Mesenchymal stem cell (in vitro differentiated cells and primary cell): ENCODE data around the gene MUC5AC.
"Not testable (repeated sequence)": the region's sequence is repeated elsewhere in the genome, so short reads cannot be mapped to it uniquely, and the experiment has no call there.

ENCODE experiments used
- DNase-seq: peaks from one replicate; pipeline ENCODE4 v3.0.0-alpha.2; 2013
- H2AFZ ChIP-seq: one replicate; pipeline ENCODE4 v1.6.1; 2013; ENCODE audit warnings: low read depth, mild to moderate bottlenecking, control low read depth, inconsistent platforms, low read length, moderate library complexity
- H2AK5ac ChIP-seq: 2 replicates; pipeline ENCODE4 v1.6.1; 2013; ENCODE audit warnings: low read length, moderate library complexity, mild to moderate bottlenecking, inconsistent platforms; ENCODE audit not compliant: severe bottlenecking
- H2BK120ac ChIP-seq: one replicate; pipeline ENCODE4 v1.6.1; 2013; ENCODE audit warnings: low read depth, mild to moderate bottlenecking, inconsistent platforms, low read length, moderate library complexity
- H2BK12ac ChIP-seq, 2 experiments: one replicate each; pipeline ENCODE4 v1.6.1; 2013; ENCODE audit warnings: inconsistent platforms in 2 of 2, low read length in 2 of 2, mild to moderate bottlenecking in 2 of 2, moderate library complexity in 2 of 2, control low read depth in 1 of 2
- H2BK15ac ChIP-seq: one replicate; pipeline ENCODE4 v1.6.1; 2013; ENCODE audit warnings: mild to moderate bottlenecking, low read depth, inconsistent platforms; ENCODE audit not compliant: poor library complexity, severe bottlenecking
- H2BK5ac ChIP-seq: 2 replicates; pipeline ENCODE4 v1.6.1; 2013; ENCODE audit warnings: low read depth, mild to moderate bottlenecking, low read length, control low read depth, inconsistent platforms; ENCODE audit not compliant: poor library complexity, severe bottlenecking
- H3K14ac ChIP-seq, 2 experiments: one replicate each; pipeline ENCODE4 v1.6.1; 2013; ENCODE audit warnings: inconsistent platforms in 2 of 2, low read length in 2 of 2, control low read depth in 1 of 2, mild to moderate bottlenecking in 1 of 2, moderate library complexity in 1 of 2
- H3K18ac ChIP-seq, 2 experiments: one replicate each; pipeline ENCODE4 v1.6.1; 2013; ENCODE audit warnings: inconsistent platforms in 2 of 2, low read length in 2 of 2, control low read depth in 1 of 2, low read depth in 1 of 2, mild to moderate bottlenecking in 1 of 2
- H3K23ac ChIP-seq, 2 experiments: one replicate each; pipeline ENCODE4 v1.6.1; 2013; ENCODE audit warnings: inconsistent platforms in 2 of 2, low read length in 2 of 2, mild to moderate bottlenecking in 2 of 2, moderate library complexity in 2 of 2, control low read depth in 1 of 2
- H3K27ac ChIP-seq: 2 replicates; pipeline ENCODE4 v1.5.1; 2013; ENCODE audit warnings: mild to moderate bottlenecking, moderate library complexity, low read length, control low read depth, inconsistent platforms; ENCODE audit not compliant: poor library complexity, severe bottlenecking
- H3K27me3 ChIP-seq, 2 experiments: 2 replicates each; pipeline versions ENCODE4 v1.6.1 to v1.7.0; 2013; ENCODE audit warnings: low read length in 2 of 2, mild to moderate bottlenecking in 2 of 2, moderate library complexity in 2 of 2, control low read depth in 1 of 2, inconsistent platforms in 1 of 2; ENCODE audit not compliant: control insufficient read depth in 1 of 2, insufficient read depth in 1 of 2
- H3K36me3 ChIP-seq, 2 experiments: 2 replicates each; pipeline versions ENCODE4 v1.6.1 to v1.7.0; 2013; ENCODE audit warnings: low read length in 2 of 2, control low read depth in 1 of 2, inconsistent platforms in 1 of 2, low read depth in 1 of 2, mild to moderate bottlenecking in 1 of 2; ENCODE audit not compliant: insufficient read depth in 2 of 2, control insufficient read depth in 1 of 2
- H3K4ac ChIP-seq, 2 experiments: one replicate each; pipeline ENCODE4 v1.6.1; 2013; ENCODE audit warnings: inconsistent platforms in 2 of 2, low read length in 2 of 2, mild to moderate bottlenecking in 2 of 2, moderate library complexity in 2 of 2, control low read depth in 1 of 2, low read depth in 1 of 2
- H3K4me1 ChIP-seq: 2 replicates; pipeline ENCODE4 v1.6.1; 2013; ENCODE audit warnings: low read depth, low read length, control low read depth; ENCODE audit not compliant: control insufficient read depth, insufficient read depth
- H3K4me2 ChIP-seq: 2 replicates; pipeline ENCODE4 v1.6.1; 2013; ENCODE audit warnings: low read length, mild to moderate bottlenecking, inconsistent platforms; ENCODE audit not compliant: poor library complexity, severe bottlenecking
- H3K4me3 ChIP-seq, 2 experiments: 2 replicates each; pipeline versions ENCODE4 v1.5.1 to v1.7.0; 2013; ENCODE audit warnings: low read length in 2 of 2, mild to moderate bottlenecking in 2 of 2, control low read depth in 1 of 2, low read depth in 1 of 2; ENCODE audit not compliant: insufficient read depth in 1 of 2
- H3K79me1 ChIP-seq: replicated peaks from 2 replicates; pipeline ENCODE4 v1.6.1; 2013; ENCODE audit warnings: mild to moderate bottlenecking, control low read depth, low read length, inconsistent platforms; ENCODE audit not compliant: poor library complexity, severe bottlenecking
- H3K9ac ChIP-seq: 2 replicates; pipeline ENCODE4 v1.7.0; 2013; ENCODE audit warnings: mild to moderate bottlenecking, low read length, moderate library complexity
- H3K9me3 ChIP-seq: 2 replicates; pipeline ENCODE4 v1.7.0; 2013; ENCODE audit warnings: mild to moderate bottlenecking, low read length; ENCODE audit not compliant: control insufficient read depth
- H4K8ac ChIP-seq: one replicate; pipeline ENCODE4 v1.6.1; 2013; ENCODE audit warnings: inconsistent platforms, mild to moderate bottlenecking, low read length, moderate library complexity
- H4K91ac ChIP-seq: one replicate; pipeline ENCODE4 v1.6.1; 2013; ENCODE audit warnings: mild to moderate bottlenecking, low read length, inconsistent platforms
- WGBS: methylation state at CpG from one replicate; pipeline ENCODE4 v1.1.7; 2013; ENCODE audit warnings: mixed read lengths; 5-methylcytosine and 5-hydroxymethylcytosine counted together

MUC5AC gene

DNA sequence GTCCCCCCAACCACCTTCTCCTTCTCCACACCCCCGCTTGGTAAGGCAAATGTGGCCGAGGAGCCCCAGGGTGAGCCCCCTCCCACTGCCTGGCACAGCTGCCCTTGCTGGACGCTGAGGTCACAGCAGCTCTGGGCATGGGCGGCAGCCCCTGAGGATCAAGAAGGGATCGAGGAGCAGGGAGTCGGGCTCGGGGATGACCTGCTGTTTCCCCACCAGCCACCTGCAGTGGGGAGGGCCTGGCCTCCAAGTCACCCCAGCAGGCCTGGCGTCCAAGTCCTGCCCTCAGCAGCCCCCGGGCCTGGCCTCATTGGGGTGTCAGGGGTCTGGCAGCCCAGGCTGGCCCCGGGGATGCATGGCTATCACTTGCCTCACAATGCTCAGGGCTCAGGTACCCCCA, 23.7 kb downstream of the MUC5AC start:
- Histone ChIP-seq H2BK120ac (no peak overlapping the region), H3K27me3 (peaks cover 14 to 18% of the 10 kb centered on the region in 2 experiments), H2AK5ac (no peak overlapping the region), H3K36me3 (no peaks in the 10 kb centered on the region), H3K23ac (no peak overlapping the region), H2AFZ (no peak overlapping the region), H3K4me3 (no peak overlapping the region), H3K27ac (no peak overlapping the region), H3K4me1 (peaks cover 4% of the 10 kb centered on the region), H3K4ac (no peak overlapping the region), H3K9ac (no peak overlapping the region), H3K9me3 (peaks cover 6% of the 10 kb centered on the region), H4K91ac (no peak overlapping the region), H3K4me2 (no peak overlapping the region), H2BK5ac (no peak overlapping the region), H3K14ac (no peak overlapping the region), H2BK15ac (no peak overlapping the region), H4K8ac (no peak overlapping the region), H3K79me1 (no peaks in the 10 kb centered on the region), H3K18ac (no peak overlapping the region), H2BK12ac (no peak overlapping the region)
- no peak for DNase-seq
- WGBS, result 82% methylated on average over 10 of the region's 10 CpGs

DNA sequence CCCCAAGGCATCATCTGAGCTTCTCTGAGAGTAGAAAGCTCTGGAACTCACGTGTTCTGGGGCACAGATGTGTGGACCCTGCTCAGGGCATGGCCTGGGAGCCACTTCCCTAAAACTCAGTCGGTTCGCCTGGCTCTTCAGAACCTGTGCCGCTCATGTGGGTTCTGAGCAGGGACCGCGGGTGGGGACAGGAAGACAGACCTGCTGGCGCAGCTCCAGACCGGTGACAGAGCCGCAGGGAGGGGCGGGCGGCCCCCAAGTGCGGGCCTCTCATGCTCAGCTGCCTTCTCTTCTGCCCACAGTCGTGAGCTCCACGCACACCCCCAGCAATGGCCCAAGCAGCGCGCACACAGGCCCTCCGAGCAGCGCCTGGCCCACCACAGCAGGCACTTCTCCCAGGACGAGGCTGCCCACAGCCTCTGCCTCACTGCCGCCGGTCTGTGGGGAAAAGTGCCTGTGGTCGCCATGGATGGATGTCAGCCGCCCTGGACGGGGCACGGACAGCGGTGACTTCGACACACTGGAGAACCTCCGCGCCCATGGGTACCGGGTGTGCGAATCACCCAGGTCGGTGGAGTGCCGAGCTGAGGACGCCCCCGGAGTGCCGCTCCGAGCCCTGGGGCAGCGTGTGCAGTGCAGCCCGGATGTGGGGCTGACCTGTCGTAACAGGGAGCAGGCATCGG, 24.2 kb downstream of the MUC5AC start:
- Histone ChIP-seq H2BK12ac (no peak overlapping the region), H3K23ac (no peak overlapping the region), H3K9ac (no peak overlapping the region), H2BK5ac (no peak overlapping the region), H2AK5ac (no peak overlapping the region), H2AFZ (no peak overlapping the region), H3K4me3 (no peak overlapping the region), H2BK120ac (no peak overlapping the region), H3K4me1 (peaks cover 4% of the 10 kb centered on the region), H3K9me3 (peaks cover 8% of the 10 kb centered on the region), H3K4ac (no peak overlapping the region), H4K91ac (no peak overlapping the region), H2BK15ac (no peak overlapping the region), H3K27ac (no peak overlapping the region), H3K4me2 (no peak overlapping the region), H3K27me3 (peaks cover 20 to 21% of the 10 kb centered on the region in 2 experiments), H4K8ac (no peak overlapping the region), H3K18ac (no peak overlapping the region), H3K36me3 (no peaks in the 10 kb centered on the region), H3K79me1 (no peaks in the 10 kb centered on the region), H3K14ac (no peak overlapping the region)
- DNase-seq, result no peak
- WGBS, result 85% methylated on average over 39 of the region's 41 CpGs

DNA sequence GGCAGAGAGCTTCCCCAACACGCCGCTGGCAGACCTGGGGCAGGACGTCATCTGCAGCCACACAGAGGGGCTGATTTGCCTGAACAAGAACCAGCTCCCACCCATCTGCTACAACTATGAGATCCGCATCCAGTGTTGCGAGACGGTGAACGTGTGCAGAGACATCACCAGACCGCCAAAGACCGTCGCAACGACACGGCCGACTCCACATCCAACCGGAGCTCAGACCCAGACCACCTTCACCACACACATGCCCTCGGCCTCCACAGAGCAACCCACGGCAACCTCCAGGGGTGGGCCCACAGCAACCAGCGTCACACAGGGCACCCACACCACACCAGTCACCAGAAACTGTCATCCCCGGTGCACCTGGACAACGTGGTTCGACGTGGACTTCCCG, 26.4 kb downstream of the MUC5AC start:
- over 99% methylated on average over 11 of the region's 22 CpGs for whole genome bisulfite sequencing
- H2BK120ac ChIP-seq, result not testable (repeated sequence)
- H3K27me3 ChIP-seq, result peaks cover 21 to 22% of the 10 kb centered on the region in 2 experiments

DNA sequence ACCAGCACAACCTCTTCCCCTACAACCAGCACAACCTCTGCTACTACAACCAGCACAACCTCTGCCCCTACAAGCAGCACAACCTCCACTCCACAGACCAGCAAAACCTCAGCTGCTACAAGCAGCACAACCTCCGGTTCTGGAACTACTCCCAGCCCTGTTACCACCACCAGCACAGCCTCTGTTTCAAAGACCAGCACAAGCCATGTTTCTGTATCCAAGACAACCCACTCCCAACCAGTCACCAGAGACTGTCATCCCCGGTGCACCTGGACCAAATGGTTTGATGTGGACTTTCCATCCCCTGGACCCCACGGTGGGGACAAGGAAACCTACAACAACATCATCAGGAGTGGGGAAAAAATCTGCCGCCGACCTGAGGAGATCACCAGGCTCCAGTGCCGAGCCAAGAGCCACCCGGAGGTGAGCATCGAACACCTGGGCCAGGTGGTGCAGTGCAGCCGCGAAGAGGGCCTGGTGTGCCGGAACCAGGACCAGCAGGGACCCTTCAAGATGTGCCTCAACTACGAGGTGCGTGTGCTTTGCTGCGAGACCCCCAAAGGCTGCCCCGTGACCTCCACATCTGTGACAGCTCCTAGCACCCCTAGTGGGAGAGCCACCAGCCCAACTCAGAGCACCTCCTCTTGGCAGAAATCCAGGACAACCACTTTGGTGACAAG, 30.8 kb downstream of the MUC5AC start:
- DNase-seq, H2BK120ac ChIP-seq, H3K4me1 ChIP-seq, H3K4ac ChIP-seq, H3K18ac ChIP-seq, H3K36me3 ChIP-seq, H3K9ac ChIP-seq, H3K14ac ChIP-seq, H4K8ac ChIP-seq, H3K4me3 ChIP-seq, H3K27ac ChIP-seq, H3K23ac ChIP-seq, H2BK15ac ChIP-seq, H4K91ac ChIP-seq, H3K4me2 ChIP-seq, H3K9me3 ChIP-seq, H2BK5ac ChIP-seq, H3K79me1 ChIP-seq, H2AK5ac ChIP-seq, H2BK12ac ChIP-seq, H2AFZ ChIP-seq: not testable (repeated sequence)
- H3K27me3 ChIP-seq, result peaks cover 27 to 37% of the 10 kb centered on the region in 2 experiments
- whole genome bisulfite sequencing, result 66% methylated on average over 4 of the region's 15 CpGs

More for the DNA sequence above, 26.4 kb downstream of the MUC5AC start:
- not testable (repeated sequence) for H2BK5ac ChIP-seq, H4K91ac ChIP-seq, H3K27ac ChIP-seq, H3K9me3 ChIP-seq, H2AFZ ChIP-seq, H3K9ac ChIP-seq, H3K4me1 ChIP-seq, H3K79me1 ChIP-seq, H2AK5ac ChIP-seq, H4K8ac ChIP-seq, H3K23ac ChIP-seq, H3K36me3 ChIP-seq, DNase-seq, H3K4ac ChIP-seq, H2BK12ac ChIP-seq, H3K4me2 ChIP-seq, H3K4me3 ChIP-seq, H3K18ac ChIP-seq, H2BK15ac ChIP-seq, H3K14ac ChIP-seq
